ENCODE results near the gene RAB32.

DNA sequence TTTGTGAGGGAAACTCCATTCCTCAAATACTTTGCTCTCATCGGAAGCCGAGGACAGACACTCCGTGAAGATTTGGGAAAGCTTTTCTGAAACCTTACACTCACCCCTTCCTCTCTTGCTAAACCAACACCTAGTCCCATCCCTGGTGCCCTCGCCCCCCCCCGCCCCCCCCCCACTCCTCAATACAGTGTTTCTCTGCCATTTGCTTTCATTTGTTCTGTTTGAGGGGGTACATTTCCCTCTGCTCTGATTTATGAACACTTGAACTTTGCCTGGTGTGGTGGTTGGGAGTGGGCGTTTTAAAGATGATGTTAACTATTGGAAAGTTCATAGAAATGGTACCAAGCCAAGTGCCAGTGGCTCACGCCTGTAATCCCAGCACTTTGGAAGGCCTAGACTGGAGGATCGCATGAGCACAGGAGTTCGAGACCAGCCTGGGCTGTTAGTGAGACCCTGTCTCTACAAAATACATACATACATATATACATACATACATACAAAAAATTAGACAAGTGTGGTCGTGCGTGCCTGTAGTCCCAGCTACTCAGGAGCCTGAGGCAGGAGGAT, 1.1 kb downstream of the RAB32 start:
- TF ChIP-seq POLR2A (IDR thresholded peaks at IDR 0.05; ENCODE audit: low read length) (no peak), GATA1 (IDR thresholded peaks at IDR 0.05; ENCODE audit: low read depth, low read length) (no peak)

Data from erythroblast (primary cell).